Fibroblast of mammary gland (primary cell): Measurements from ENCODE around the gene FALEC.
"Not testable (repeated sequence)": the region's sequence is repeated elsewhere in the genome, so short reads cannot be mapped to it uniquely, and the experiment has no call there.

Source experiments
- DNase-seq: peaks from one replicate; pipeline ENCODE4 v3.0.0-alpha.2; 2010; ENCODE audit warnings: low read depth
- H3K4me3 ChIP-seq: 2 replicates; pipeline ENCODE4 v1.5.1; 2011; ENCODE audit warnings: low read depth, mild to moderate bottlenecking, low read length, moderate library complexity; ENCODE audit not compliant: control insufficient read depth
- CTCF ChIP-seq: conservative IDR thresholded peaks from 2 replicates; pipeline ENCODE4 v1.5.1; 2011; ENCODE audit warnings: low read depth, low read length, inconsistent platforms; ENCODE audit not compliant: control insufficient read depth, insufficient read depth

The FALEC gene

GRCh38 chr1:150578272-150579109 lies 62.9 kb downstream of the FALEC start:
- DNase-seq: peak; percentile 92
- TF ChIP-seq CTCF: no peak
- H3K4me3 ChIP-seq: peak overlapping the region; percentile 86

DNA sequence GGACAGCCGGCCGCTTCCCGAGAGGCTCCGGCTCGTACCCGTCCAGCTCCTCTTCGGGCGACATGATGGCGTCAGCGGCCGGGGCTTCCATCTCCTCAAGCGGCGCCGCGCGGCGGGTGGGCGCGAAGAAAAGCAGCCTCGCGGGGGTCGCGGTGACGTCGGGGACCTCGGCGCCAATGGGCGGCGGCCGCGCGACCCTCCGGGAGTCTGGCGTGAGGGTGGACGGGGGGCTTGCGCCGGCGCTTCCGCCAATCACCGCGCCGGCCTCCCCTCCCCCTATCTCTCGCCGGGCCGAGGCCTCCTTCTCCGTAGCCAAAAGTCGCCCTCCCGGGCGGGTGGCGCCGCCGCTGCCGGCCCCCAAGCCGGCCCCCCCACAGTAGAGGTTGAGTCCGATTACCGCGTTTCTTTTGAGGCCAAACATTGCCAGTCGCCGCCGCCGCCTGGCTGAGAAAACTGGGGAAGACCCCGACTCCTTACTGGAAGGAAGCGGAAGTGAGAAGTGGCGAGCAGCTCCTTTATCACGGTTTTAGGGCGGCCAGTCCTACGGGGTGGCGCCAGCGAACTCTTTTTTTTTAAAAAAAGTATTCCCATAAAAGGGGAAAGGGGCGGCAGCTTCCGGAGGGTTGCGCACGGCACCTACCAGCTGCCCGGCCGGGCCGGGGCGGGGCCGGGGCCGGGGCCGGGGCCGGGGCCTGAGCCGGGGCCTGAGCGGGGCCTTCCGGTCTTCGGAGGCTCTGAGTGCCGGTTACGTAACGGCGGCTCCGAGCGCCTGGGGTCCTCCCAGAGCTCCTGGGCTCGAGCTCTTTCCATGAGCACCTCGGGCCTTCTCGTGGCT lies 63.8 kb downstream of the FALEC start, which contains the start of gene MCL1:
Gene MCL1 (minus strand): TSS at position 501 of the 835 bp plus-strand sequence. CDS start 80 bp downstream, at position 421.
- peak; percentile 94 for DNase-seq
- H3K4me3 ChIP-seq: peak within 1 kb of the TSS; percentile 86
- no peak for TF ChIP-seq CTCF

DNA sequence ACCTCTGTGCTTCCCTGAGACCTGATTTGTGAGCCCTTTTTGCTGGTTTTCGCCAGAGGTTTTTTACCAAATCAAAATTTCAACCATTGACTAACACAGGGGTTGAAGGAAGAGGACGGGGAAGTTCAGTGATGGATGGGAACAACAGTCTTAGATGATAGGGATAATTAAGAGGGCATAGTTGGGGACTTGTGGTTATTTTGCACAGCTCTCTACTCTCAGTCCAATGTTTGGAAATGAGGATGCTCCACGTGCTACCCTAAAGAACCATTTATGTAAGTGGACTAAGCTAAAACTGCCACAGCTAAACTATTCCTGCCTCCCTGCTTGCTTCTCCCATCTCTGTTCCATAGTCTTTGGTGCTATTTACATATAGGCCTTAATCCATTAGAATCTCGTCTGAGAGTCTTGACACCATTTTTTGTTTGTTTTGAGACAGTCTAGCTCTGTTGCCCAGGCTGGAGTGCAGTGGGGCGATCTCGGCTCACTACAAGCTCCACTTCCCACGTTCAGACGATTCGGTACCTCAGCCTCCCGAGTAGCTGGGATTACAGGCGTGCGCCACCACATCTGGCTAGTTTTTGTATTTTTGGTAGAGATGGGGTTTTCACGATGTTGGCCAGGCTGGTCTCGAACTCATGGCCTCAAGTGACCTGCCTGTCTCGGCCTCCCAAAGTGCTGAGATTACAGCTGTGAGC lies 64.5 kb downstream of the FALEC start:
- DNase-seq: no peak
- TF ChIP-seq CTCF: no peak
- H3K4me3 ChIP-seq: peak overlapping the region; percentile 38

- H3K4me3 ChIP-seq, DNase-seq: not testable (repeated sequence)
These were observed 65.4 kb downstream of the FALEC start for GRCh38 chr1:150580966-150581365.

DNA sequence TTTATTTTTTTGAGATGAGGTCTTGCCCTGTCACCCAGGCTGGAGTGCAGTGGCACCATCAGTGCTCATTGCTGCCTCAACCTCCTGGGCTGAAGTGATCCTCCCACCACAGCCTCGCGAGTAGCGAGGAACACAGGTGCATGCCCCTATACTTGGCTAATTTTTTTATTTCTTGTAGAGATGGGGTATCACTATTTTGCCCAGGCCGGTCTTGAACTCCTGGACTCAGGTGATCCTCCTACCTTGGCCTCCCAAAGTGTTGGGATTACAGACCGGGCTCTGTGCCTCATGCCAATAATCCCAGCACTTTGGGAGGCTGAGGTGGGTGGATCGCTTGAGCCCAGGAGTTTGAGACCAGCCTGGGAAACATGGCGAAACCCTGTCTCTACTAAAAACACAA lies 65.9 kb downstream of the FALEC start:
- H3K4me3 ChIP-seq, DNase-seq: not testable (repeated sequence)

DNA sequence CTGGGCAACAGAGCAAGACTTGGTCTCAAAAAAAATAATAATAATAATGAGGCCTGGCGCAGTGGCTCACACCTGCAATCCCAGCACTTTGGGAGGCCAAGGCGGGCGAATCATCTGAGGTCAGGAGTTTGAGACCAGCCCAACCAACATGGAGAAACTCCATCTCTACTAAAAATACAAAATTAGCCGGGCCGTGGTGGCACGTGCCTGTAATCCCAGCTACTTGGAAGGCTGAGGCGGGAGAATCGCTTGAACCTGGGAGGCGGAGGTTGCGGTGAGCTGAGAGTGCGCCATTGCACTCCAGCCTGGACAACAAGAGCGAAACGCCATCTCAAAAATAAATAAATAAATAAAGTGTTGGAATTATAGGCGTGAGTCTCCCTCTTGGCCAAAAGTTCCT lies 66.4 kb downstream of the FALEC start:
- H3K4me3 ChIP-seq, DNase-seq: not testable (repeated sequence)

DNA sequence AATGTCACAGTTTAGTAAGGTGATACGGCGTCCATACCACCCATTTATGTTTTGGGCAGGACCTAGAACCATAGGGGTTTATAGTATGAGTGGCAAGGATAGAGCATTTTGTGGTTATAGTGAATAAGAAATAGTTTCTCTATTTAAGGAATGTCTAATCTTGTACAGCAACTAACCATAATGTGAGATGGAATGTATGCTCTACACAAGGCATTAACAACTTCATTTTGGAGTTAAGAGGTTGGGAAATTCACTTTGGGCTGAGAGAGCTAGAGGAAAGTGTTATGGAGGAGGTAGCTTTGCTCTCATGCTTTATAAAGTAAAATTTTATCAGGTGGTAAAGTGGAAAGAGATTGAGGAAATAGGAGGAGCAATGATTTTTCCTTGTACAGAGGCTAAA lies 66.8 kb downstream of the FALEC start:
- H3K4me3 ChIP-seq: no peak overlapping the region
- TF ChIP-seq CTCF: no peak
- DNase-seq: no peak
